ENCODE results near the gene SSTR4. TPM values are rescaled to one million over a fixed set of nuclear protein-coding genes. Genes with fewer than 3 reads are reported as not detected.

Gene SSTR4
- total RNA-seq, 1 donor from 2014 or later: not detected

- no peak for DNase-seq (ENCODE audit: low read depth)
- no peak overlapping the region for H3K4me3 ChIP-seq (ENCODE audit: low read depth, low read length)
- no peaks in the 10 kb centered on the region for H3K36me3 ChIP-seq (ENCODE audit: control insufficient read depth, insufficient read depth, low read length)
- no peaks in the 10 kb centered on the region for H3K27me3 ChIP-seq (ENCODE audit: control insufficient read depth, insufficient read depth, low read length)
- TF ChIP-seq CTCF (IDR thresholded peaks at IDR 0.05; ENCODE audit: insufficient read depth, low read length, poor library complexity, severe bottlenecking): no peak
These were observed 15.7 kb upstream of the SSTR4 start for GRCh38 chr20:23019403-23019802.

- no peak for DNase-seq (ENCODE audit: low read depth)
- TF ChIP-seq CTCF (IDR thresholded peaks at IDR 0.05; ENCODE audit: insufficient read depth, low read length, poor library complexity, severe bottlenecking): no peak
- Histone ChIP-seq H3K4me3 (ENCODE audit: low read depth, low read length) (no peak overlapping the region), H3K27me3 (ENCODE audit: control insufficient read depth, insufficient read depth, low read length) (no peaks in the 10 kb centered on the region), H3K36me3 (ENCODE audit: control insufficient read depth, insufficient read depth, low read length) (no peaks in the 10 kb centered on the region)
These were observed 14.7 kb upstream of the SSTR4 start for GRCh38 chr20:23020230-23021018.

GRCh38 chr20:23021541-23021940 is 13.6 kb upstream of the SSTR4 start:
- TF ChIP-seq CTCF (IDR thresholded peaks at IDR 0.05; ENCODE audit: insufficient read depth, low read length, poor library complexity, severe bottlenecking): no peak
- H3K4me3 ChIP-seq (ENCODE audit: low read depth, low read length): no peak overlapping the region
- no peaks in the 10 kb centered on the region for H3K27me3 ChIP-seq (ENCODE audit: control insufficient read depth, insufficient read depth, low read length)
- DNase-seq (ENCODE audit: low read depth): no peak
- no peaks in the 10 kb centered on the region for H3K36me3 ChIP-seq (ENCODE audit: control insufficient read depth, insufficient read depth, low read length)

- Histone ChIP-seq H3K4me3 (ENCODE audit: low read depth, low read length) (no peak overlapping the region), H3K36me3 (ENCODE audit: control insufficient read depth, insufficient read depth, low read length) (no peaks in the 10 kb centered on the region), H3K27me3 (ENCODE audit: control insufficient read depth, insufficient read depth, low read length) (no peaks in the 10 kb centered on the region)
- TF ChIP-seq CTCF (IDR thresholded peaks at IDR 0.05; ENCODE audit: insufficient read depth, low read length, poor library complexity, severe bottlenecking): no peak
- no peak for DNase-seq (ENCODE audit: low read depth)
These were observed 13.2 kb upstream of the SSTR4 start for GRCh38 chr20:23021951-23022350.

GRCh38 chr20:23022849-23023248 is 12.3 kb upstream of the SSTR4 start:
- no peak overlapping the region for H3K4me3 ChIP-seq (ENCODE audit: low read depth, low read length)
- H3K36me3 ChIP-seq (ENCODE audit: control insufficient read depth, insufficient read depth, low read length): no peaks in the 10 kb centered on the region
- no peaks in the 10 kb centered on the region for H3K27me3 ChIP-seq (ENCODE audit: control insufficient read depth, insufficient read depth, low read length)
- DNase-seq (ENCODE audit: low read depth): no peak
- TF ChIP-seq CTCF (IDR thresholded peaks at IDR 0.05; ENCODE audit: insufficient read depth, low read length, poor library complexity, severe bottlenecking): no peak

Data from kidney epithelial cell (primary cell).